Measurements from ENCODE around the gene NECAB3. TPM values are rescaled to one million over a fixed set of nuclear protein-coding genes. Genes with fewer than 3 reads are reported as not detected.
A peak's percentile ranks its signal among the peaks of the same experiment; 100 is the strongest.

The NECAB3 gene
- total RNA-seq, 1 donor from 2014 or later, result 58.6 TPM

DNA sequence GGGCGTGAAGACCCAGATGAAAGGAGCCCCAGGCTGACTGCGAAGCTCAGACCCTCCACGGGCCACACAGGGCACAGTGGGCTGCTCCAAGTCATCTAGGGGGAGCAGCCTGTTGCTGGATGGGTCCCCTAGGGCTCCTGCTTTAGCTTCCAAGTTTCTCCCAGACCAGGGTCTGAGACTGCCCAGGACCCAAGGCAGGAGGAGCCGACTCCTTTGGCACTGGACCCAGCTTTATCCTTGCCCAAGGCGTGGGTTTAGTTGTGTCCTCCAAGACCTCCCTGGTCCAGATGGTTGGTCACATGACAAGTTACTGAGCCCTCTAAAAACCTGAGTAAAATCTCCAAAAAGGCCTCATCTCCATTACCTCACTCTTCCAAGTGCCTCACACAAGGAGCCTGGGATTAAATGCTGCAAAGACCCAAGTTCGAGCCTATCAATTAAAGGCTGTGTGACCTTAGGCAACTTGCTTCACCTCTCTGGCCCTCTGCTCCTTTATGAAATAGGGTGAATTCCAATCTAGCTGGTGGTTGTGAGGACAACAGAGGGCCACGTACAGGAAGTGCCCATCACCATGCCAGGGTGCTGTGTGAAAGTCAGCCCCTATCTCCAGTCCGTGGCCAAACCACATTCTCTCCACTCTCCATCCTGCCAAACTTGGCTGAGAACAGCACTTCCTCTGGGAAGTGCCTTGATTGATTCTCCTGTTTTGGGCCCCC, 2.5 kb downstream of the NECAB3 start:
- no peaks in the 10 kb centered on the region for H3K27me3 Mint-ChIP-seq (ENCODE audit: low read depth)
- H3K4me1 Mint-ChIP-seq, result peaks cover 36% of the 10 kb centered on the region
- H3K4me3 Mint-ChIP-seq, result peak overlapping the region; percentile 3
- TF ChIP-seq, protein P1, sequence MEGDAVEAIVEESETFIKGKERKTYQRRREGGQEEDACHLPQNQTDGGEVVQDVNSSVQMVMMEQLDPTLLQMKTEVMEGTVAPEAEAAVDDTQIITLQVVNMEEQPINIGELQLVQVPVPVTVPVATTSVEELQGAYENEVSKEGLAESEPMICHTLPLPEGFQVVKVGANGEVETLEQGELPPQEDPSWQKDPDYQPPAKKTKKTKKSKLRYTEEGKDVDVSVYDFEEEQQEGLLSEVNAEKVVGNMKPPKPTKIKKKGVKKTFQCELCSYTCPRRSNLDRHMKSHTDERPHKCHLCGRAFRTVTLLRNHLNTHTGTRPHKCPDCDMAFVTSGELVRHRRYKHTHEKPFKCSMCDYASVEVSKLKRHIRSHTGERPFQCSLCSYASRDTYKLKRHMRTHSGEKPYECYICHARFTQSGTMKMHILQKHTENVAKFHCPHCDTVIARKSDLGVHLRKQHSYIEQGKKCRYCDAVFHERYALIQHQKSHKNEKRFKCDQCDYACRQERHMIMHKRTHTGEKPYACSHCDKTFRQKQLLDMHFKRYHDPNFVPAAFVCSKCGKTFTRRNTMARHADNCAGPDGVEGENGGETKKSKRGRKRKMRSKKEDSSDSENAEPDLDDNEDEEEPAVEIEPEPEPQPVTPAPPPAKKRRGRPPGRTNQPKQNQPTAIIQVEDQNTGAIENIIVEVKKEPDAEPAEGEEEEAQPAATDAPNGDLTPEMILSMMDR (IDR thresholded peaks at IDR 0.05; ENCODE audit: unreplicated experiment), result no peak
- H3K36me3 Mint-ChIP-seq, result peaks cover 11% of the 10 kb centered on the region
- DNase-seq (ENCODE audit: low spot score in 2 of 2, unreplicated experiment in 2 of 2), result no peak
- no peaks in the 10 kb centered on the region for H3K9me3 Mint-ChIP-seq
- no peak overlapping the region for H3K27ac Mint-ChIP-seq

GRCh38 chr20:33670715-33671499, 3.3 kb downstream of the NECAB3 start:
- no peaks in the 10 kb centered on the region for H3K9me3 Mint-ChIP-seq
- H3K4me3 Mint-ChIP-seq, result no peak overlapping the region
- peaks cover 14% of the 10 kb centered on the region for H3K36me3 Mint-ChIP-seq
- TF ChIP-seq, protein P1 (IDR thresholded peaks at IDR 0.05; ENCODE audit: unreplicated experiment), result no peak
- H3K27me3 Mint-ChIP-seq (ENCODE audit: low read depth), result no peaks in the 10 kb centered on the region
- peaks cover 41% of the 10 kb centered on the region for H3K4me1 Mint-ChIP-seq
- DNase-seq (ENCODE audit: low spot score in 2 of 2, unreplicated experiment in 2 of 2), result no peak
- no peak overlapping the region for H3K27ac Mint-ChIP-seq

DNA sequence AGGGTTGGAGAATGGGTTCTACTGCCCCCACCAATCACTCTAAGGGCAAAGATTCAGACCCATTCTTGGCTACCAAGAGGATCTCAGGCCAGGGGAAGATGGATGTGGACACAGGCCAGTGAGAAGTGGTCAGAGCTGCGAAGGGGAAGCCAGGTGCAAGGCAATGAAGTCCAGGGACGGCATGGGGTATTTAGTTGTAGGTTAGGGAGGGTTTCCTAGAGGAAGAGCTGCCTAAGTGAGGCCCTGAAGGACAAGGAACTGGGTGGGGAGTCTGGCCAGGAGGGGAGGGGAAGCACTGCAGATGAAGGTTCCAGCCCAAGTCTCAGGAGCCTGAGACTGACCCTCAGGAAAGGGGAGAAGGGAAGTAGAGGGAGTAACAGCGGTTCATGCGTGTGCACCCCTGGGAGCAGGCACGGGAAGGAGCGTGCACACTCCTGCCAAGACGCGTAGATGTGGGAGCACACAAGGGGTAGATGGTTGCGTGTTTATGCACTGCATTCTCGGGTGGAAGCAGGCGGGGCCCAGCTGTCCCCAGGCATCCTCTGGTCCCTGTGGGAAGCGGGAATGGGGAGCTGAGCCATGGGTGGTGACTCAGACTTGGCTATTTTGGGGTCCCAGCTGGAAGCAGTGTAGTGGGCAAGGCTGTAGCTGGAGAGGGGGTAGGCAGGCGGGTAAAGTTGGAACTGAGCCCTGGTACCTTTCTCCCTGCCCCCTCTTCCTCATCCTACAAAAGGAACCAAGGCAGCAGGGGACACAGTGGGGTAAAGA, 4.2 kb downstream of the NECAB3 start:
- Mint-ChIP-seq H3K4me1 (peaks cover 32% of the 10 kb centered on the region), H3K27me3 (ENCODE audit: low read depth) (no peaks in the 10 kb centered on the region), H3K36me3 (peaks cover 14% of the 10 kb centered on the region), H3K4me3 (no peak overlapping the region), H3K9me3 (no peaks in the 10 kb centered on the region), H3K27ac (no peak overlapping the region)
- no peak for DNase-seq (ENCODE audit: low spot score in 2 of 2, unreplicated experiment in 2 of 2)
- TF ChIP-seq, protein P1 (IDR thresholded peaks at IDR 0.05; ENCODE audit: unreplicated experiment), result no peak

DNA sequence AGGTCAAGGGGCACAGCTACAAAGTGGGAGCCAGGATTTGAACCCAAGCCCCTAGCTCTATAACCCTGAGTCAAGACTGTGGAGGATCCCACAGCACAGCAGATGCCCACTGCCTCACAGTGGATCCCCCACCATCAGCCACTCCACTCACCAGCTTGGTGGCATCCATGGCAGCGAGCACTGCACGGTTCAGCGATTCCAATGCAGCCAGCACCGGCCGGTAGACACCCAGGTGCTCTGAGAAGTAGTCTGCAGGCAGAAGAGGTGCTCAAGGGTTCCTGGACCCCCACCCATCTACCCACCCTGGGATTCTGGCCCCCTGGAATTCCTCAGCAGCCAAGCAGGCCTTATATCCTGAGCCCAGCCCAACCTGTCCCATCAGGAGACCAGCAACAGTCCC, 5.0 kb downstream of the NECAB3 start:
- no peak for DNase-seq (ENCODE audit: low spot score in 2 of 2, unreplicated experiment in 2 of 2)
- no peaks in the 10 kb centered on the region for H3K27me3 Mint-ChIP-seq (ENCODE audit: low read depth)
- TF ChIP-seq, protein P1 (IDR thresholded peaks at IDR 0.05; ENCODE audit: unreplicated experiment), result no peak
- H3K9me3 Mint-ChIP-seq, result no peaks in the 10 kb centered on the region
- no peak overlapping the region for H3K4me3 Mint-ChIP-seq
- H3K4me1 Mint-ChIP-seq, result peaks cover 37% of the 10 kb centered on the region
- peaks cover 14% of the 10 kb centered on the region for H3K36me3 Mint-ChIP-seq
- no peak overlapping the region for H3K27ac Mint-ChIP-seq

DNA sequence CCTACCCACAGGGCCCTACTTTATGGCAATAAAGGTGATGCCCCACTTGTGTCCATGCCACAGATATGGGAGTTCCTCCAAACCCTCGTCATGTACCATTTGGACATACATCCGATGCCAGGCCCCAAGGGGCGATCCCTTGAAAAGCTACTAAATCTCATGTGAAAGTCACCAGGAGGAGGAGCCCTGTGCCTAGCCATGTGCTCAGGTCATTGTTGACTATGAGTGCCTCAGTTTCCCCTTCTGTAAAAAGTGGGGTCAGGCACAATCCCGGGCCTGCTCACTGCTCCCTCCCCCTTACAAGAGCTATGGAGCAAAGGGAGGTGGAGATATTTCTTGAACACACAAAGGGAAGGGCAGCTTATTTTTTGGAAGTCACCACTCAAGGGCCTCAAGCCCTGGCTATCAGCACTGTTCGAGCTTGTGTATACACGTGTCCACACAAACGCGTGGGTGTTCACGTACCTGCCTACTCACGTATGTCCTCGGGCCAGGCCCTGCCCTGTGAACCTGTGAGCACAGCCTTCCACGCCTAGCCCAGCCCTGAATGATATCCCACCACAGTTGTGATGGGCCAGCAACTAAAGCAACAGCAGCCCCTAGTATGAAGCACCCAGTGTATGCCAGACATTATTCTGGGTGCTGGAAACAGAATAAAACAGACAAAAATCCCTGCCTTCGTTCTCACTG, 5.6 kb downstream of the NECAB3 start:
- Mint-ChIP-seq H3K4me1 (peaks cover 33% of the 10 kb centered on the region), H3K36me3 (peaks cover 14% of the 10 kb centered on the region), H3K27ac (no peak overlapping the region), H3K27me3 (ENCODE audit: low read depth) (no peaks in the 10 kb centered on the region), H3K9me3 (no peaks in the 10 kb centered on the region), H3K4me3 (no peak overlapping the region)
- no peak for DNase-seq (ENCODE audit: low spot score in 2 of 2, unreplicated experiment in 2 of 2)
- TF ChIP-seq, protein P1 (IDR thresholded peaks at IDR 0.05; ENCODE audit: unreplicated experiment), result no peak
